OCI-M2 (cell line): ENCODE results near the gene CYP46A1.
"Not testable (repeated sequence)": the region's sequence is repeated elsewhere in the genome, so short reads cannot be mapped to it uniquely, and the experiment has no call there.

Experiments used
- DNase-seq: peaks from one replicate; lab custom pipeline; 2025; ENCODE audit not compliant: unreplicated experiment; lab: John Stamatoyannopoulos, UW

Gene CYP46A1

GRCh38 chr14:99656171-99656570, 27.9 kb upstream of the CYP46A1 start:
- no peak for DNase-seq

GRCh38 chr14:99657645-99658155, 26.4 kb upstream of the CYP46A1 start:
- no peak for DNase-seq

- DNase-seq, result no peak
Observed at GRCh38 chr14:99658218-99658845, 25.8 kb upstream of the CYP46A1 start.

GRCh38 chr14:99659333-99659741, 24.8 kb upstream of the CYP46A1 start:
- no peak for DNase-seq

GRCh38 chr14:99660006-99660566, 24.0 kb upstream of the CYP46A1 start:
- no peak for DNase-seq

- DNase-seq, result no peak
Observed at GRCh38 chr14:99660794-99661193, 23.3 kb upstream of the CYP46A1 start.

GRCh38 chr14:99661206-99661605, 22.9 kb upstream of the CYP46A1 start:
- not testable (repeated sequence) for DNase-seq

GRCh38 chr14:99662846-99663245, 21.3 kb upstream of the CYP46A1 start:
- no peak for DNase-seq

- DNase-seq, result no peak
Observed at GRCh38 chr14:99663386-99664057, 20.6 kb upstream of the CYP46A1 start.

- DNase-seq, result no peak
Observed at GRCh38 chr14:99664058-99664936, 19.8 kb upstream of the CYP46A1 start.

GRCh38 chr14:99664937-99665273, 19.2 kb upstream of the CYP46A1 start:
- DNase-seq, result no peak

GRCh38 chr14:99666533-99666932, 17.6 kb upstream of the CYP46A1 start:
- DNase-seq, result no peak

GRCh38 chr14:99667045-99667444, 17.1 kb upstream of the CYP46A1 start:
- no peak for DNase-seq

GRCh38 chr14:99667821-99668220, 16.3 kb upstream of the CYP46A1 start:
- DNase-seq, result no peak

- DNase-seq, result no peak
Observed at GRCh38 chr14:99668307-99669295, 15.5 kb upstream of the CYP46A1 start.

GRCh38 chr14:99670361-99671234, 13.5 kb upstream of the CYP46A1 start:
- no peak for DNase-seq

GRCh38 chr14:99671235-99672224, 12.6 kb upstream of the CYP46A1 start:
- DNase-seq, result no peak
